GM12873 (cell line): ENCODE results near the gene MDM2.

Experiments
- CTCF ChIP-seq: IDR thresholded peaks from 2 replicates; pipeline ENCODE4 v1.5.1; 2012; ENCODE audit warnings: low read depth, mild to moderate bottlenecking, moderate library complexity, low read length, control low read depth; ENCODE audit not compliant: insufficient read depth; ENCODE audit errors: missing control alignments

Gene MDM2

GRCh38 chr12:68891141-68891540 lies 83.2 kb downstream of the MDM2 start:
- no peak for TF ChIP-seq CTCF

- no peak for TF ChIP-seq CTCF
Observed at GRCh38 chr12:68893201-68893600, 85.2 kb downstream of the MDM2 start.

GRCh38 chr12:68893741-68894140 lies 85.8 kb downstream of the MDM2 start:
- no peak for TF ChIP-seq CTCF

- no peak for TF ChIP-seq CTCF
Observed at GRCh38 chr12:68894276-68894855, 86.4 kb downstream of the MDM2 start.

DNA sequence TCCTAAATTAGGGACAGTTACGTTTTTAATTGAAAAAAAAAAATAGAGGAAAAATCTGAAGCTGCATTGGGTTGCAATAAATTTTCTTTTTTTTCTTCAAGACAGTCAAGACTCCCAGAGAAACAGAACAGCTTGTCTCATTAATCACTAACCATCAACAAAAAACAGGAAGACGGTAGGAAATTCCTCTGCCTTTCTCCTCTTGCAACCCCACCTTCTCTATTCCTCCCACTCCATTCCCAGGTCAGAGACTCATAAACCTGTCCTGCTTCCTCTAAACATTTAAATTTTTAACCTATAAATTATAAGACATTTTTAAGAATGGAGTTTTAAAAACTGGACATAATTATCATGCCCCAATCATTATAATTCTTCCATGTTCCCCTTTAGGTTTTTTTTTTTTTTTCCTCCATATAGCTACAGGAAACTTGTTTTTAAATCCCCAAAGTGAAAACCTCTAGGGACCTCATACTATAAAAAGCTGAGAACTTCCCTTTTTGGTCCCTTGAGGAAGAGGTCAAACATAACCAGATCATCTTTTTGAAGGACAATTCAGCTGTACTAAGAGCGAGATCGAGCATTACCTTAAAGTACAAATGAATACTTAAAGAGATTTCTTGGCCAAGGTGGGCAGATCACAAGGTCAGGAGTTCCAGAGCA lies 89.0 kb downstream of the MDM2 start:
- TF ChIP-seq CTCF = no peak

GRCh38 chr12:68899251-68899771 lies 91.3 kb downstream of the MDM2 start:
- TF ChIP-seq CTCF = no peak

- no peak for TF ChIP-seq CTCF
Observed at GRCh38 chr12:68900241-68900640, 92.3 kb downstream of the MDM2 start.
